GM21526 (cell line): ENCODE results near the gene LSM14A.
"Not testable (repeated sequence)": the region's sequence is repeated elsewhere in the genome, so short reads cannot be mapped to it uniquely, and the experiment has no call there.

Experiments used
- ATAC-seq: cut with Tn5 transposase; IDR thresholded peaks from one replicate; pipeline ENCODE4 v1.9.1; 2021; ENCODE audit warnings: moderate library complexity; ENCODE audit not compliant: unreplicated experiment, low FRiP score

The LSM14A gene

GRCh38 chr19:34225659-34226015, 53.3 kb downstream of the LSM14A start:
- ATAC-seq = no peak

DNA sequence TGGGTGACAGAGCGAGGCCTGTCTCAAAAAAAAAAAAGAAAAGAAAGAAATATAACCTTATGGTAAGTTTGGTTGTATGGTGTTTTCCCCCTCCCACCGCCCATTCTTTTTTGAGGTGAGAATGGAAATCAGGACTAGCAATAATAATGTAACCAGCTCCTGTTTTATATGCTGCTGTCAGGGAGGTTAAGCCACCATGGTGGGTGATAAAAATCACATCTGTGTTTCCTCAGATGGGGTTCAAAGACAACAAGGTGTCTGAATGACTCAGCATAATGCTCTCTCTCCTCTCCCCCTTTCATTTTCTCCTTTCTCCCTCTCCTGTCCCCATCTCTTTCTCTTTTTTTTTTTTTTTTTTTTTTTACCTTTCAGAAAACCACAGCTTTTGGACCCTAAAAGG, 53.7 kb downstream of the LSM14A start:
- no peak for ATAC-seq

DNA sequence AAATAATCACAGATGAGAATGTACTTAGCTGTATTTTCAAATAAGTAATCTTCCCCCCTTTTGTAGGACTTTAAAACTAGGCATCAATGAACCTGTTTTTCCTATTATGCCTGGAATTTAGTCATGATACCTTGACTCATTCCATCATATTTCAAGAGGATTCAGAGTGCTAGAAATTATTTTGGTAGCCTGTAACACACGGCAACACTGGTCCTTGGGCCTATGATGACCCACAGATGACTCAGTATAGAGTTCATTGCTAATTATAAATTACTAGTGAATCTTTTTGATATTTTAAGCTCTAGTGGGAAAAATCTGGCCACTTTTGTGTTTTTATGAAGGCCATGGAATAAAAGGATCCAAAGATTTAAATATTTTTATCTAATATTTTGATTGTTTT, 56.0 kb downstream of the LSM14A start:
- no peak for ATAC-seq

- no peak for ATAC-seq
Measured at GRCh38 chr19:34228762-34229161, 56.5 kb downstream of the LSM14A start.

DNA sequence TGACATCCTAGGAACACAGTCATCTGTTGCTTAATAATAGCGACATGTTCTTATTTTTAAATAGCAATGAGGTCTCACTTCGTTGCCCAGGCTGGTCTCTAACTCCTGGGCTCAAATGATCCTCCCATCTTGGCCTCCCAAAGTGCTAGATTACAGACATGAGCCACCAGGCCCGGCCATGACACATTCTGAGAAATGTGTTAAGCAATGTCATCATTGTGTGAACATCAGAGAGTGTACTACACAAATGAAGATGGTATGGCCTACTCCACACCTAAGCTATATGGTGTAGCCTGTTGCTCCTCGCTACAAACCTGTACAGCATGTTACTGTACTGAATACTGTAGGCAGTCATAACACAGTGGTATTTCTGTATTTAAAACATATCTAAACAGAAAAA, 57.4 kb downstream of the LSM14A start:
- ATAC-seq = no peak

GRCh38 chr19:34230820-34231219, 58.5 kb downstream of the LSM14A start:
- no peak for ATAC-seq

DNA sequence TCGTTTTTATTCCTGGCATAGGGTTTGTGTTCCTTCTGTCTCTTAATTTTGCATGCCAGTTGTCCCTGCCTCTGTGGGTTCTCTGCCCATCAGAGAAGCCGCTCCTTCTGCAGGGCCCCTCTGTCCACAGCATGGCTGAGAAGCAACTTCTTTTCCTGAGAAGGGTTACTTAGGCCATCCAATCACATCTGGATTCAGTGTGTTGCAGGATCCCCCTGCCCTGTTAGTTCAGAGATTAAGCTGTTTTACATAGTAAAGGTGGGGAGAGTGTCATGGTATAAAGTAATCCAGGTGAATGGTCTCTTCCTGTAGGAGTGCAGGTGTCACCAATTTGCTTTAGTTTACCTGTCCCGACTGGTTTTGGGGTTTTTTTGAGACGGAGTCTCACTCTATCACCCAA, 59.1 kb downstream of the LSM14A start:
- no peak for ATAC-seq

- ATAC-seq = no peak
Measured at GRCh38 chr19:34232566-34233481, 60.5 kb downstream of the LSM14A start.

- ATAC-seq = no peak
Measured at GRCh38 chr19:34235425-34235940, 63.2 kb downstream of the LSM14A start.

- ATAC-seq = no peak
Measured at GRCh38 chr19:34236035-34236987, 64.0 kb downstream of the LSM14A start.

DNA sequence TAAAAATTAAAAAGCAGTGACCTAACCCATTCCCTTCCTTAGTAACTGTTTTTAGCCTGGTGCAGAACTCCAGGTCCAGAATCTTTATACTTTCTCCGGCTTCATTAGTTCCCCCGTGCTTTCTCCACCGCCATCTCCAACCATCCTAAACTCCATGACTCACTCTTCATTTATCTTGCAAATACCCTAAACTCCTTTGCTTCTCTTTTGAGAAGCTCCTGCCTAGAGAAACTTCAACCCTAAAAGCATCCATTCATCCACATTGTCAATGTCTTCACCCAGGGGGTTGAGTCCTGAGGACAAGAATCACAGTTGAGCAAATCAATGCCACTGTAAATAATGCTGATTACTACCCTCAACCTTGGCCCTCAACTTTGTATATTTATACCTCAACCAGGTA, 65.0 kb downstream of the LSM14A start:
- no peak for ATAC-seq

DNA sequence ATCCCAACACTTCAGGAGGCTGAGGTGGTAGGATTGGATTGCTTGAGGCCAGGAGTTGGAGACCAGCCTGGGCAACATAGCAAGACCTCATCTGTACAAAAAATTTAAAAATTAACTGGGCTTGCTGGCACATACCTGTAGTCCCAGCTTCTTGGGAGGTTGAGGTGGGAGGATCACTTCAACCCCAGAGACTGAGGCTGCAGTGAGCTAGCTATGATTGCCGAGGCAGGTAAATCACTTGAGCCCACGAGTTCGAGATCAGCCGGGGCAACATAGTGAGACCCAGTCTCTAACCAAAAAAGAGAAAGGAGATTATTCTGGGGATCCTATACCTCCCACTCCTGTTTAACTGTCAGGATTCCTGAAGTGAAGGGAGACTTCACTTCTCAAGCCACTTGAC, 65.6 kb downstream of the LSM14A start:
- ATAC-seq = no peak

GRCh38 chr19:34241513-34242337, 69.4 kb downstream of the LSM14A start:
- ATAC-seq = no peak

GRCh38 chr19:34243138-34243875, 71.0 kb downstream of the LSM14A start:
- ATAC-seq = not testable (repeated sequence)

- ATAC-seq = no peak
Measured at GRCh38 chr19:34243876-34244578, 71.7 kb downstream of the LSM14A start.

- ATAC-seq = no peak
Measured at GRCh38 chr19:34244611-34245299, 72.5 kb downstream of the LSM14A start.

DNA sequence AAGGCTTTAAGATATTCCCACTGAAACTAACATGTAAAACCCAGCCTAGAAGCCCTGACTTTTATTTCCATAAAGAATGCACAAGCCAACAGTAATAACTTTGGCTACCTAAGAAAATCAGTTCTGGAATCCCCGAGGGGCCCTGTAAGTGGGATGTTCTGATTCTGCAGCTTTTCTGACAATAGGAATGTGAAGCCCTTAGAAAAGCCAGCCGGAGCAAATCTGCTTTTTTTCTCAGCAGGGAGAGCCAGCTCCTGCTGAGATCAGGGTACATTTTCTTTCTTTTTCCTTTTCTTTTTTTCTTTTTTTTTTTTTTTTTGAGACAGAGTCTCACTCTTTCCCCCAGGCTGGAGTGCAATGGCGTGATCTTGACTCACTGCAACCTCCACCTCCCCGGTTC, 74.0 kb downstream of the LSM14A start:
- ATAC-seq = no peak

DNA sequence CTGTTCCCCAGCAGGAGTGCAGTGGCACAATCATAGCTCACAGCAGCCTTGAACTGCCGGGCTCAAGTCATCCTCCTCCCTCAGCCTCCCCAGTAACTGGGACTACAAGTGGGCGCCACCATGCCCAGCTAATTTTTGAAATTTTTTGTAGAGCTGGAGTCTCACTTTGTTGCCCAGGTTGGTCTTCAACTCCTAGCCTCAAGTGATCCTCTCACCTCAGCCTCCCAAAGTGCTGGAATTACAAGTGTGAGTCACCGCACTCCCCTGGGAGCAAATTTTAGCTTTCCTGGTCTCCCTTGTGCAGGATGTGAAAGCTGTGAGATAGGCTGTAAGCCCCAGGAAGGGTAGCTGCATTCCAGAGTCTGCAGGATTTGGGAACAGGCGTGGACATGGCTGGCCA, 76.6 kb downstream of the LSM14A start:
- ATAC-seq = no peak
